GM23338 (cell line): ENCODE measurements around the gene ASAP2. TPM values are rescaled to one million over a fixed set of nuclear protein-coding genes. Genes with fewer than 3 reads are reported as not detected.

Experiments used
- ATAC-seq: fragments of 200-7000 bp; cut with Tn5 transposase; 3 replicates; pipeline ENCODE4 v1.9.1; 2020
- DNase-seq: peaks from one replicate; pipeline ENCODE4 v3.0.0-alpha.2; 2015; ENCODE audit warnings: low spot score
- H2AFZ ChIP-seq: fragments of 200-600 bp; sonication (generic); 2 replicates; pipeline ENCODE4 v1.8.0; 2016; ENCODE audit warnings: antibody characterized with exemption, mild to moderate bottlenecking, moderate library complexity
- H3F3A ChIP-seq: fragments of 200-600 bp; sonication (generic); replicated peaks from 2 replicates; pipeline ENCODE4 v1.8.0; 2017; ENCODE audit warnings: antibody characterized with exemption, mixed run types, low read depth
- H3K27ac ChIP-seq: fragments of 200-600 bp; sonication (generic); 2 replicates; pipeline ENCODE4 v1.6.1; 2016; ENCODE audit warnings: low read depth
- H3K27me3 ChIP-seq: fragments of 200-600 bp; sonication (generic); 2 replicates; pipeline ENCODE4 v1.8.0; 2016; ENCODE audit warnings: mild to moderate bottlenecking, mixed run types, moderate library complexity; ENCODE audit not compliant: insufficient read depth
- H3K36me3 ChIP-seq: fragments of 200-600 bp; sonication (generic); 2 replicates; pipeline ENCODE4 v1.8.0; 2016; ENCODE audit warnings: mild to moderate bottlenecking; ENCODE audit not compliant: insufficient read depth
- H3K4me1 ChIP-seq: fragments of 200-600 bp; sonication (generic); 2 replicates; pipeline ENCODE4 v1.8.0; 2016; ENCODE audit warnings: mild to moderate bottlenecking, moderate library complexity; ENCODE audit not compliant: insufficient read depth
- H3K4me2 ChIP-seq: fragments of 200-600 bp; sonication (generic); 2 replicates; pipeline ENCODE4 v1.7.1; 2017; ENCODE audit warnings: mixed run types
- H3K4me3 ChIP-seq: fragments of 200-600 bp; sonication (generic); 2 replicates; pipeline ENCODE4 v1.6.1; 2016; ENCODE audit warnings: mixed run types
- H3K79me2 ChIP-seq: fragments of 200-600 bp; sonication (generic); replicated peaks from 2 replicates; pipeline ENCODE4 v1.8.0; 2017; ENCODE audit warnings: mild to moderate bottlenecking; ENCODE audit not compliant: insufficient read depth
- H3K9me2 ChIP-seq: fragments of 200-600 bp; sonication (generic); 2 replicates; pipeline ENCODE4 v1.8.0; 2017; ENCODE audit not compliant: insufficient read depth
- H4K20me1 ChIP-seq: fragments of 200-600 bp; sonication (generic); replicated peaks from 2 replicates; pipeline ENCODE4 v1.8.0; 2017; ENCODE audit warnings: mild to moderate bottlenecking; ENCODE audit not compliant: insufficient read depth
- H3K27ac Mint-ChIP-seq: 2 replicates; pipeline ENCODE4 v1.8.0; 2020; ENCODE audit warnings: inconsistent platforms, mild to moderate bottlenecking, moderate library complexity, mixed read lengths
- H3K27me3 Mint-ChIP-seq: 3 replicates; pipeline ENCODE4 v1.8.0; 2022; ENCODE audit warnings: low read depth, mild to moderate bottlenecking, moderate library complexity, mixed read lengths, inconsistent platforms; ENCODE audit not compliant: insufficient read depth, poor library complexity
- H3K36me3 Mint-ChIP-seq: 3 replicates; pipeline ENCODE4 v1.8.0; 2021; ENCODE audit warnings: low read depth, mild to moderate bottlenecking, inconsistent platforms, moderate library complexity, mixed read lengths
- H3K4me1 Mint-ChIP-seq: 3 replicates; pipeline ENCODE4 v1.8.0; 2020; ENCODE audit warnings: mild to moderate bottlenecking, inconsistent platforms, mixed read lengths
- H3K4me3 Mint-ChIP-seq: 3 replicates; pipeline ENCODE4 v1.8.0; 2021; ENCODE audit warnings: moderate library complexity, mild to moderate bottlenecking, inconsistent platforms, mixed read lengths
- H3K9me3 Mint-ChIP-seq: 3 replicates; pipeline ENCODE4 v1.8.0; 2020; ENCODE audit warnings: moderate library complexity, mild to moderate bottlenecking, inconsistent platforms, mixed read lengths
- CREB1 ChIP-seq: fragments of 250-450 bp; sonication (Bioruptor Pico); IDR thresholded peaks from 2 replicates; pipeline ENCODE4 v1.5.0; 2020; ENCODE audit warnings: low read depth, mild to moderate bottlenecking, moderate library complexity
- CTCF ChIP-seq, 2 experiments: fragments of 200-600 bp in 1 of 2; sonication (generic) in 1 of 2; conservative IDR thresholded peaks; 2 replicates each; pipeline versions ENCODE4 v1.5.1 to v1.6.1; 2016 to 2017; ENCODE audit warnings: antibody characterized with exemption in 2 of 2, low read depth in 2 of 2, mild to moderate bottlenecking in 2 of 2, moderate library complexity in 1 of 2
- ETS1 ChIP-seq: IDR thresholded peaks from 2 replicates; pipeline ENCODE4 v1.6.1; 2016; ENCODE audit warnings: antibody characterized with exemption
- EZH2 ChIP-seq: fragments of 200-600 bp; sonication (generic); IDR thresholded peaks from one replicate; pipeline ENCODE4 v1.8.0; 2017; ENCODE audit warnings: antibody characterized with exemption, mild to moderate bottlenecking, low read depth; ENCODE audit not compliant: unreplicated experiment
- JUNB ChIP-seq: IDR thresholded peaks from one replicate; pipeline ENCODE4 v1.6.1; 2016; ENCODE audit warnings: antibody characterized with exemption; ENCODE audit not compliant: unreplicated experiment
- NANOG ChIP-seq: IDR thresholded peaks from 2 replicates; pipeline ENCODE4 v1.6.1; 2016; ENCODE audit warnings: antibody characterized with exemption, borderline replicate concordance
- POLR2AphosphoS5 ChIP-seq: IDR thresholded peaks from 2 replicates; pipeline ENCODE4 v1.6.1; 2016; ENCODE audit warnings: antibody characterized with exemption, low read depth
- REST ChIP-seq: IDR thresholded peaks from one replicate; pipeline ENCODE4 v1.6.1; 2018; ENCODE audit warnings: antibody characterized with exemption; ENCODE audit not compliant: unreplicated experiment
- STAT1 ChIP-seq: IDR thresholded peaks from one replicate; pipeline ENCODE4 v1.6.1; 2016; ENCODE audit warnings: antibody characterized with exemption; ENCODE audit not compliant: unreplicated experiment
- ZNF114 ChIP-seq: fragments of 250-450 bp; sonication (Bioruptor Pico); IDR thresholded peaks from 2 replicates; pipeline ENCODE4 v1.5.0; 2020; ENCODE audit warnings: mild to moderate bottlenecking, moderate library complexity
- ZNF331 ChIP-seq: fragments of 250-450 bp; sonication (Bioruptor Pico); IDR thresholded peaks from 2 replicates; pipeline ENCODE4 v1.5.0; 2020; ENCODE audit warnings: low read depth, mild to moderate bottlenecking, moderate library complexity
- ZNF462 ChIP-seq: fragments of 250-450 bp; sonication (Bioruptor Pico); IDR thresholded peaks from 2 replicates; pipeline ENCODE4 v1.5.0; 2020; ENCODE audit warnings: mild to moderate bottlenecking, moderate library complexity
- polyA plus RNA-seq: library from polyadenylated mRNA; unstranded; fragments of >200 nt; fragmentation: Nextera tagmentation; extraction: Ambion mirVana; gene quantifications from 2 replicates; pipeline ENCODE4 v1.2.1, GENCODE V29; 2016
- total RNA-seq: library from RNA; depleted of rRNA; stranded (reverse); fragments of >200 nt; shearing (Covaris generic); gene quantifications from 2 replicates; pipeline ENCODE4 v1.2.3, GENCODE V29; 2014

The ASAP2 gene
- total and polyA plus RNA-seq, 2 experiments from 2014 or later, result 2.6 to 15.6 TPM

GRCh38 chr2:9373047-9373446 is 166.4 kb downstream of the ASAP2 start:
- Mint-ChIP-seq H3K27ac (no peak overlapping the region), H3K4me3 (no peak overlapping the region), H3K9me3 (no peaks in the 10 kb centered on the region; the same call in 2 of the 3 replicates), H3K27me3 (peaks cover 13% of the 10 kb centered on the region), H3K4me1 (peaks cover 23% of the 10 kb centered on the region), H3K36me3 (peaks cover 31% of the 10 kb centered on the region)
- DNase-seq, result no peak
- no peaks in the 10 kb centered on the region for H3K36me3 ChIP-seq
- no peak overlapping the region for H3K4me2 ChIP-seq
- H3K4me1 ChIP-seq, result peaks cover 9% of the 10 kb centered on the region; the same call in 1 of the 2 replicates
- H3K79me2 ChIP-seq, result no peaks in the 10 kb centered on the region
- no peaks in the 10 kb centered on the region for H3K9me2 ChIP-seq
- H3K4me3 ChIP-seq, result no peak overlapping the region
- H2AFZ ChIP-seq, result no peak overlapping the region
- H3K27me3 ChIP-seq, result no peaks in the 10 kb centered on the region
- H3F3A ChIP-seq, result no peaks in the 10 kb centered on the region
- no peak for ATAC-seq
- no peaks in the 10 kb centered on the region for H4K20me1 ChIP-seq
- H3K27ac ChIP-seq, result no peak overlapping the region
- TF ChIP-seq ZNF331 (CRISPR knock-in tag) (no peak), ZNF114 (no peak), ETS1 (no peak), REST (no peak), ZNF462 (CRISPR knock-in tag) (no peak), EZH2 (no peak), STAT1 (no peak), CREB1 (CRISPR knock-in tag) (no peak), NANOG (no peak), JUNB (no peak), POLR2AphosphoS5 (no peak), CTCF (conservative IDR thresholded peaks at IDR 0.05; ENCODE audit: low read depth in 2 of 2) (no peak)
